Hepatocyte (in vitro differentiated cells): ENCODE data around the gene THSD4.

Experiments used
- EZH2 ChIP-seq: fragments of 200-600 bp; sonication (generic); IDR thresholded peaks from 2 replicates; pipeline ENCODE4 v1.6.1; 2016; ENCODE audit warnings: antibody characterized with exemption, mild to moderate bottlenecking, borderline replicate concordance
- TF ChIP-seq, protein P1 (sequence below): fragments of 200-600 bp; sonication (generic); IDR thresholded peaks from 2 replicates; pipeline ENCODE4 v1.5.1; 2016; ENCODE audit warnings: antibody characterized with exemption, mild to moderate bottlenecking; ENCODE audit not compliant: poor library complexity

DNA sequence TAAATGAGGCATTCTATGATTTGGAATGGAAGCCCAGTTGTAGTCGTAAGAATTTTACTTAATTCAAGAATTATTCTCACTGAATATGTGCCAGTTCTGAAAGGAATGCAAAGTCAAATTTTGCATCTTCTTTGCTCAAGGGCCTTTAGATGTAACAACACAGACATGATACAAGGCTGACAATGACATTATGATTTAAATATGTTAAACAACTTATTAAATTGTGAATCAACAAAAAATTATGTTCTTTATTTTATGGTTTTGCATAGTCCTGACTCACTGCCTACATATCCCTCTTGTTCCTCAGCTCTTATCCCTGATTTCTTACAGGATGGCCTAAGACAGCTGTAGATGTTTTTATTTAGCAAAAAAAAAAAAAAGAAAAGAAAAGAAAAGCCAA, 524.2 kb downstream of the THSD4 start:
- TF ChIP-seq, protein P1, sequence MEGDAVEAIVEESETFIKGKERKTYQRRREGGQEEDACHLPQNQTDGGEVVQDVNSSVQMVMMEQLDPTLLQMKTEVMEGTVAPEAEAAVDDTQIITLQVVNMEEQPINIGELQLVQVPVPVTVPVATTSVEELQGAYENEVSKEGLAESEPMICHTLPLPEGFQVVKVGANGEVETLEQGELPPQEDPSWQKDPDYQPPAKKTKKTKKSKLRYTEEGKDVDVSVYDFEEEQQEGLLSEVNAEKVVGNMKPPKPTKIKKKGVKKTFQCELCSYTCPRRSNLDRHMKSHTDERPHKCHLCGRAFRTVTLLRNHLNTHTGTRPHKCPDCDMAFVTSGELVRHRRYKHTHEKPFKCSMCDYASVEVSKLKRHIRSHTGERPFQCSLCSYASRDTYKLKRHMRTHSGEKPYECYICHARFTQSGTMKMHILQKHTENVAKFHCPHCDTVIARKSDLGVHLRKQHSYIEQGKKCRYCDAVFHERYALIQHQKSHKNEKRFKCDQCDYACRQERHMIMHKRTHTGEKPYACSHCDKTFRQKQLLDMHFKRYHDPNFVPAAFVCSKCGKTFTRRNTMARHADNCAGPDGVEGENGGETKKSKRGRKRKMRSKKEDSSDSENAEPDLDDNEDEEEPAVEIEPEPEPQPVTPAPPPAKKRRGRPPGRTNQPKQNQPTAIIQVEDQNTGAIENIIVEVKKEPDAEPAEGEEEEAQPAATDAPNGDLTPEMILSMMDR = no peak
- TF ChIP-seq EZH2 = no peak
